ENCODE measurements around the gene TRO.

DNA sequence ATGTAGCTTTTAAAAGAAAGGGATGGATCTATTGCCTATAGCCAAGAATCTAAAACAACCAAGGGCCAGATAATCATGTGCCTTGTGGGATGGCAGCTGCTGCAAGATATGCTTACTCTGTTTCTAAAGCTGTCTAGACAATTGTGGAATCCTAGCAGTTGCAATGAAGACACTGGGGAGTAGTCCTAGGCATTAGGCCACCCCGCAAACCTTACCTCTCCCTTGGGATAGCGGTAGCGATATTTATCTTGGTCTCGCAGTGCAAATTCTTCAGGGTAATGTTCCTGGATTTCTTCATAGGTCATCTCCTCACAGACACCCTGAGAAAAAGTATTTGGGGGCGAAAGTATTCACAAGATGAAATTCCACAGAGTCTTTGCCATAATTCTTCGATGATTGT, 24.6 kb downstream of the TRO start:
- no peak for TF ChIP-seq POLR2AphosphoS5 (IDR thresholded peaks at IDR 0.05; ENCODE audit: low read depth, low read length)
- TF ChIP-seq, protein P1, sequence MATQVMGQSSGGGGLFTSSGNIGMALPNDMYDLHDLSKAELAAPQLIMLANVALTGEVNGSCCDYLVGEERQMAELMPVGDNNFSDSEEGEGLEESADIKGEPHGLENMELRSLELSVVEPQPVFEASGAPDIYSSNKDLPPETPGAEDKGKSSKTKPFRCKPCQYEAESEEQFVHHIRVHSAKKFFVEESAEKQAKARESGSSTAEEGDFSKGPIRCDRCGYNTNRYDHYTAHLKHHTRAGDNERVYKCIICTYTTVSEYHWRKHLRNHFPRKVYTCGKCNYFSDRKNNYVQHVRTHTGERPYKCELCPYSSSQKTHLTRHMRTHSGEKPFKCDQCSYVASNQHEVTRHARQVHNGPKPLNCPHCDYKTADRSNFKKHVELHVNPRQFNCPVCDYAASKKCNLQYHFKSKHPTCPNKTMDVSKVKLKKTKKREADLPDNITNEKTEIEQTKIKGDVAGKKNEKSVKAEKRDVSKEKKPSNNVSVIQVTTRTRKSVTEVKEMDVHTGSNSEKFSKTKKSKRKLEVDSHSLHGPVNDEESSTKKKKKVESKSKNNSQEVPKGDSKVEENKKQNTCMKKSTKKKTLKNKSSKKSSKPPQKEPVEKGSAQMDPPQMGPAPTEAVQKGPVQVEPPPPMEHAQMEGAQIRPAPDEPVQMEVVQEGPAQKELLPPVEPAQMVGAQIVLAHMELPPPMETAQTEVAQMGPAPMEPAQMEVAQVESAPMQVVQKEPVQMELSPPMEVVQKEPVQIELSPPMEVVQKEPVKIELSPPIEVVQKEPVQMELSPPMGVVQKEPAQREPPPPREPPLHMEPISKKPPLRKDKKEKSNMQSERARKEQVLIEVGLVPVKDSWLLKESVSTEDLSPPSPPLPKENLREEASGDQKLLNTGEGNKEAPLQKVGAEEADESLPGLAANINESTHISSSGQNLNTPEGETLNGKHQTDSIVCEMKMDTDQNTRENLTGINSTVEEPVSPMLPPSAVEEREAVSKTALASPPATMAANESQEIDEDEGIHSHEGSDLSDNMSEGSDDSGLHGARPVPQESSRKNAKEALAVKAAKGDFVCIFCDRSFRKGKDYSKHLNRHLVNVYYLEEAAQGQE (IDR thresholded peaks at IDR 0.05; ENCODE audit: insufficient read depth in 1 of 2, low read depth in 2 of 2, low read length in 2 of 2), result no peak
- TF ChIP-seq TAF1 (IDR thresholded peaks at IDR 0.05; ENCODE audit: borderline replicate concordance, insufficient read depth, low read length), result no peak
- no peak for TF ChIP-seq SIN3A (IDR thresholded peaks at IDR 0.05; ENCODE audit: borderline replicate concordance, insufficient read depth, low read length)

All from PFSK-1 (cell line).